C4-2B (cell line): Measurements from ENCODE around the gene USP30.

ENCODE experiments used
- CTCF ChIP-seq: fragments of 450-650 bp; conservative IDR thresholded peaks from 2 replicates; pipeline ENCODE4 v1.5.1; 2017; ENCODE audit warnings: mild to moderate bottlenecking
- ZFX ChIP-seq: fragments of 450-650 bp; IDR thresholded peaks from 2 replicates; pipeline ENCODE4 v1.6.1; 2017

GRCh38 chr12:109009766-109010165 lies 42.6 kb upstream of the USP30 start:
- TF ChIP-seq CTCF = no peak
- no peak for TF ChIP-seq ZFX
